A549 (cell line): ENCODE measurements around the gene CLDND2. TPM values are rescaled to one million over a fixed set of nuclear protein-coding genes. Genes with fewer than 3 reads are reported as not detected.
A peak's percentile ranks its signal among the peaks of the same experiment; 100 is the strongest.

ENCODE experiments used
- ATAC-seq, 2 experiments: fragments of 200-7000 bp in 1 of 2; fragments of >200 bp in 1 of 2; cut with Nextera tagmentation in 1 of 2; cut with Tn5 transposase in 1 of 2; 3 replicates each; pipeline versions ENCODE4 v1.8.0 to v1.9.1; 2018 to 2020; ENCODE audit warnings: mild to moderate bottlenecking in 1 of 2, moderate library complexity in 1 of 2
- CTCF ChIA-PET: fragments of 300-600 bp; sonication (Branson Sonifier 250); formaldehyde crosslinking; extraction: SDS; loops from one replicate; lab custom pipeline; 2021; ENCODE audit warnings: antibody characterized with exemption, inconsistent platforms; lab: Yijun Ruan, JAX
- POLR2A ChIA-PET: fragments of 350-600 bp; formaldehyde crosslinking; extraction: SDS; loops from one replicate; lab custom pipeline; 2021; ENCODE audit warnings: antibody characterized with exemption, inconsistent platforms; lab: Yijun Ruan, JAX
- DNase-seq, 2 experiments: peaks; one replicate each; pipeline versions ENCODE4 v3.0.0 to v3.0.0-alpha.2; 2011 to 2016; ENCODE audit warnings: low read depth in 1 of 2, low spot score in 1 of 2
- FAIRE-seq: peaks from 2 replicates; lab custom pipeline; 2011; peaks lifted over from hg19 to GRCh38; lab: Jason Lieb, UNC
- H3K27ac ChIP-seq, 2 experiments: fragments of >200 bp; sonication (Bioruptor Twin); formaldehyde crosslinking; 3 replicates each; pipeline ENCODE4 v1.5.1; 2016 to 2017
- H3K4me1 ChIP-seq: fragments of >200 bp; sonication (Bioruptor Twin); formaldehyde crosslinking; 3 replicates; pipeline ENCODE4 v1.6.1; 2016
- H3K4me2 ChIP-seq: fragments of >200 bp; sonication (Bioruptor Twin); formaldehyde crosslinking; 3 replicates; pipeline ENCODE4 v1.6.1; 2016
- H3K4me3 ChIP-seq: fragments of >200 bp; sonication (Bioruptor Twin); formaldehyde crosslinking; 3 replicates; pipeline ENCODE4 v1.5.1; 2016
- H3K9me3 ChIP-seq: fragments of >200 bp; sonication (Bioruptor Twin); formaldehyde crosslinking; 3 replicates; pipeline ENCODE4 v1.6.1; 2016
- BHLHE40 ChIP-seq: IDR thresholded peaks from 2 replicates; pipeline ENCODE4 v1.6.1; 2012; ENCODE audit warnings: low read depth, low read length, inconsistent platforms
- CBX8 ChIP-seq: fragments of 200-600 bp; sonication (generic); IDR thresholded peaks from 2 replicates; pipeline ENCODE4 v1.6.1; 2016
- FOXS1 ChIP-seq: fragments of 250-450 bp; sonication (Bioruptor Pico); IDR thresholded peaks from 2 replicates; pipeline ENCODE4 v1.5.0; 2020; ENCODE audit warnings: mild to moderate bottlenecking, moderate library complexity
- HDAC2 ChIP-seq: fragments of 200-600 bp; sonication (generic); IDR thresholded peaks from 2 replicates; pipeline ENCODE4 v1.6.1; 2016
- HES2 ChIP-seq: fragments of >200 bp; sonication (Bioruptor Twin); formaldehyde crosslinking; IDR thresholded peaks from 2 replicates; pipeline ENCODE4 v1.6.1; 2016
- HEYL ChIP-seq: fragments of 250-450 bp; sonication (Bioruptor Pico); IDR thresholded peaks from 2 replicates; pipeline ENCODE4 v1.8.0; 2021; ENCODE audit warnings: mild to moderate bottlenecking, moderate library complexity
- KDM5A ChIP-seq: fragments of 200-600 bp; sonication (generic); IDR thresholded peaks from 2 replicates; pipeline ENCODE4 v1.6.1; 2016; ENCODE audit warnings: antibody characterized with exemption, mild to moderate bottlenecking
- MAZ ChIP-seq: fragments of 150-350 bp; IDR thresholded peaks from 2 replicates; pipeline ENCODE4 v1.6.1; 2014; ENCODE audit warnings: antibody characterized with exemption, low read depth, low read length, borderline replicate concordance
- POLR2AphosphoS2 ChIP-seq: conservative IDR thresholded peaks from 2 replicates; pipeline ENCODE4 v1.6.1; 2012; ENCODE audit warnings: low read length, improper control_type of control experiment, inconsistent platforms
- RCOR1 ChIP-seq: fragments of 150-350 bp; IDR thresholded peaks from 2 replicates; pipeline ENCODE4 v1.6.1; 2014; ENCODE audit warnings: antibody characterized with exemption, low read length, low read depth
- RFX5 ChIP-seq: fragments of 450-650 bp; IDR thresholded peaks from 2 replicates; pipeline ENCODE4 v1.7.1; 2014; ENCODE audit warnings: antibody characterized with exemption, mild to moderate bottlenecking, moderate library complexity
- SMC3 ChIP-seq: fragments of >200 bp; sonication (Bioruptor Twin); formaldehyde crosslinking; IDR thresholded peaks from 3 replicates; pipeline ENCODE4 v1.6.1; 2018; ENCODE audit warnings: inconsistent platforms
- TFCP2L1 ChIP-seq: fragments of 250-450 bp; sonication (Bioruptor Pico); IDR thresholded peaks from 2 replicates; pipeline ENCODE4 v1.5.0; 2021; ENCODE audit warnings: mild to moderate bottlenecking
- ZFP36 ChIP-seq: fragments of 450-650 bp; IDR thresholded peaks from 2 replicates; pipeline ENCODE4 v1.6.1; 2014; ENCODE audit warnings: borderline replicate concordance; ENCODE audit not compliant: partially characterized antibody
- ZNF302 ChIP-seq: fragments of 250-450 bp; sonication (Bioruptor Pico); IDR thresholded peaks from 2 replicates; pipeline ENCODE4 v1.9.0; 2021; ENCODE audit warnings: inconsistent platforms, mild to moderate bottlenecking, moderate library complexity
- WGBS: methylation state at CpG from one replicate; pipeline ENCODE4 v1.1.6; 2017; ENCODE audit errors: missing lambda C conversion rate; 5-methylcytosine and 5-hydroxymethylcytosine counted together
- polyA plus RNA-seq, 4 experiments: library from polyadenylated mRNA; depleted of rRNA in 3 of 4; stranded (reverse); fragments of >200 nt; fragmentation: RNase III in 1 of 4; extraction: RNeasy Plus Mini Kit Qiagen cat#74134 plus additional on column Dnase treatment in 1 of 4; gene quantifications; 2 replicates in 3 of 4; 3 replicates in 1 of 4; pipeline ENCODE4 v1.2.3, GENCODE V29; 2011 to 2017
- TF ChIP-seq, protein P1 (sequence below): fragments of >200 bp; sonication (Bioruptor Twin); formaldehyde crosslinking; IDR thresholded peaks from 3 replicates; pipeline ENCODE4 v1.6.1; 2016
- TF ChIP-seq, protein P2 (sequence below): fragments of 450-650 bp; IDR thresholded peaks from 2 replicates; pipeline ENCODE4 v1.6.1; 2014; ENCODE audit warnings: antibody characterized with exemption
- TF ChIP-seq, protein P3 (sequence below): fragments of 200-600 bp; sonication (generic); IDR thresholded peaks from 2 replicates; pipeline ENCODE4 v1.6.1; 2016; ENCODE audit warnings: antibody characterized with exemption, mild to moderate bottlenecking, moderate library complexity

The CLDND2 gene
- polyA plus RNA-seq, 2 of the 4 experiments (the other 2 are of a cell fraction): 1.1 to 2.8 TPM

- TF ChIP-seq SMC3: peak; percentile 32; the same call in 1 of the 3 replicates
- TF ChIP-seq, protein P1, sequence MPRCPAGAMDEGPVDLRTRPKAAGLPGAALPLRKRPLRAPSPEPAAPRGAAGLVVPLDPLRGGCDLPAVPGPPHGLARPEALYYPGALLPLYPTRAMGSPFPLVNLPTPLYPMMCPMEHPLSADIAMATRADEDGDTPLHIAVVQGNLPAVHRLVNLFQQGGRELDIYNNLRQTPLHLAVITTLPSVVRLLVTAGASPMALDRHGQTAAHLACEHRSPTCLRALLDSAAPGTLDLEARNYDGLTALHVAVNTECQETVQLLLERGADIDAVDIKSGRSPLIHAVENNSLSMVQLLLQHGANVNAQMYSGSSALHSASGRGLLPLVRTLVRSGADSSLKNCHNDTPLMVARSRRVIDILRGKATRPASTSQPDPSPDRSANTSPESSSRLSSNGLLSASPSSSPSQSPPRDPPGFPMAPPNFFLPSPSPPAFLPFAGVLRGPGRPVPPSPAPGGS: no peak
- no peak for TF ChIP-seq MAZ
- no peak for TF ChIP-seq BHLHE40
- no peak for TF ChIP-seq KDM5A
- no peak for TF ChIP-seq RFX5
- TF ChIP-seq HEYL (CRISPR knock-in tag): no peak
- TF ChIP-seq HDAC2: no peak
- TF ChIP-seq, protein P2, sequence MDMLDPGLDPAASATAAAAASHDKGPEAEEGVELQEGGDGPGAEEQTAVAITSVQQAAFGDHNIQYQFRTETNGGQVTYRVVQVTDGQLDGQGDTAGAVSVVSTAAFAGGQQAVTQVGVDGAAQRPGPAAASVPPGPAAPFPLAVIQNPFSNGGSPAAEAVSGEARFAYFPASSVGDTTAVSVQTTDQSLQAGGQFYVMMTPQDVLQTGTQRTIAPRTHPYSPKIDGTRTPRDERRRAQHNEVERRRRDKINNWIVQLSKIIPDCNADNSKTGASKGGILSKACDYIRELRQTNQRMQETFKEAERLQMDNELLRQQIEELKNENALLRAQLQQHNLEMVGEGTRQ: no peak
- no peak for TF ChIP-seq FOXS1 (CRISPR knock-in tag)
- no peak for TF ChIP-seq HES2
- TF ChIP-seq CBX8: no peak
Measured at GRCh38 chr19:51327066-51328001, 41.5 kb downstream of the CLDND2 start (continued).

DNA sequence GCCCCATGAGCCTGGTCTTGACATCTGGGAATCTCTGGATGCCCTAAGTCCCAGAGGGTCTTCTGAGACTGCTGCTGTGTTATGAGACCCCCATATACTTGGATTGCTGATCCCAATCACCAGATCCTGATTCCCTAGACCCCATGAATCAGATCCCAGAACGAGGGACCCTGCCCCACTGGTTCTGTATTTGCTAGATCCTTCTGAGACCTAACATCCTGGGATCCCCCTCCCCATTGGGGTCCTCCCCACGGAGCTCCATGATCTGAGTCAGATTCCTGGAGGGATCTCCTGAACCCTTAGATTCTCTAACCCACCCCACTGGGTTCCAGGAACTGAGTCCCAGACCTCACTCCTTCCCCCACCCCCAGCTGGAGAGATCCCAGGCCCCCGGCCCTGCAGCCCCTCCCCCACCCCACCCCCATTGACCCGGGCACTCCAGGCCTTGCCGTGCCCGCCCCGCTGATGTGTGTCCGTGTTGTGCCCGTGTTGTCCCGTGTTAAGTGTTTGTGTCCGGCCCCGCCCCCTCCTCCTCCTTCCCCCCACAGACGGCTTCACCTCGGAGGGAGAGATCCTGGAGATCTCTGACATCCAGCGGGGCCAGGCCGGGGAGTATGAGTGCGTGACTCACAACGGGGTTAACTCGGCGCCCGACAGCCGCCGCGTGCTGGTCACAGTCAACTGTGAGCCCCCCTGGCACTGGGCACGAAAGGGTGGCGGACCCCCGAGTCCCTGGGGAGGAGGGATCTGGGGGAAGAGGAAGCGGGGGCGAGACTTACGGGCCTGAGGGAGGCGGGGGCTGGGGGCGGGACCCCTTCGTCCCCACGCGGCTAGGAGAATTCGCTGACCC is 42.4 kb downstream of the CLDND2 start:
- 7% methylated on average over 13 of the region's 36 CpGs for WGBS
- peaks cover 4% of the 10 kb centered on the region; the same call in 1 of the 3 replicates for H3K9me3 ChIP-seq
- POLR2A ChIA-PET: interaction anchor here (1.1 kb wide), 1 partner anchor 13 kb away, joined by 4 read pairs; no protein-coding TSS in a partner anchor
- FAIRE-seq: no peak
- no peak for DNase-seq
- TF ChIP-seq POLR2AphosphoS2 (no peak), ZNF302 (CRISPR knock-in tag) (no peak), BHLHE40 (no peak), HEYL (CRISPR knock-in tag) (no peak), ZFP36 (no peak), RCOR1 (no peak), TFCP2L1 (CRISPR knock-in tag) (no peak)
- TF ChIP-seq, protein P3, sequence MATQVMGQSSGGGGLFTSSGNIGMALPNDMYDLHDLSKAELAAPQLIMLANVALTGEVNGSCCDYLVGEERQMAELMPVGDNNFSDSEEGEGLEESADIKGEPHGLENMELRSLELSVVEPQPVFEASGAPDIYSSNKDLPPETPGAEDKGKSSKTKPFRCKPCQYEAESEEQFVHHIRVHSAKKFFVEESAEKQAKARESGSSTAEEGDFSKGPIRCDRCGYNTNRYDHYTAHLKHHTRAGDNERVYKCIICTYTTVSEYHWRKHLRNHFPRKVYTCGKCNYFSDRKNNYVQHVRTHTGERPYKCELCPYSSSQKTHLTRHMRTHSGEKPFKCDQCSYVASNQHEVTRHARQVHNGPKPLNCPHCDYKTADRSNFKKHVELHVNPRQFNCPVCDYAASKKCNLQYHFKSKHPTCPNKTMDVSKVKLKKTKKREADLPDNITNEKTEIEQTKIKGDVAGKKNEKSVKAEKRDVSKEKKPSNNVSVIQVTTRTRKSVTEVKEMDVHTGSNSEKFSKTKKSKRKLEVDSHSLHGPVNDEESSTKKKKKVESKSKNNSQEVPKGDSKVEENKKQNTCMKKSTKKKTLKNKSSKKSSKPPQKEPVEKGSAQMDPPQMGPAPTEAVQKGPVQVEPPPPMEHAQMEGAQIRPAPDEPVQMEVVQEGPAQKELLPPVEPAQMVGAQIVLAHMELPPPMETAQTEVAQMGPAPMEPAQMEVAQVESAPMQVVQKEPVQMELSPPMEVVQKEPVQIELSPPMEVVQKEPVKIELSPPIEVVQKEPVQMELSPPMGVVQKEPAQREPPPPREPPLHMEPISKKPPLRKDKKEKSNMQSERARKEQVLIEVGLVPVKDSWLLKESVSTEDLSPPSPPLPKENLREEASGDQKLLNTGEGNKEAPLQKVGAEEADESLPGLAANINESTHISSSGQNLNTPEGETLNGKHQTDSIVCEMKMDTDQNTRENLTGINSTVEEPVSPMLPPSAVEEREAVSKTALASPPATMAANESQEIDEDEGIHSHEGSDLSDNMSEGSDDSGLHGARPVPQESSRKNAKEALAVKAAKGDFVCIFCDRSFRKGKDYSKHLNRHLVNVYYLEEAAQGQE: no peak
- TF ChIP-seq, all 56 proteins: peak for 0
- CTCF ChIA-PET: interaction anchor here (0.7 to 1.4 kb wide), 3 partner anchors 12 to 170 kb away, joined by 3 read pairs; no protein-coding TSS in a partner anchor
- no peak; a peak in 1 of 6 replicates for ATAC-seq
- Histone ChIP-seq H3K4me3 (peak overlapping the region; percentile 42; the same call in 1 of the 3 replicates), H3K27ac (no peak overlapping the region; a peak in 1 of 6 replicates), H3K4me2 (peak overlapping the region; percentile 87), H3K4me1 (peaks cover 14% of the 10 kb centered on the region; the same call in 2 of the 3 replicates)
